Epithelial cell of esophagus (primary cell): ENCODE results near the gene SHISA7.

ENCODE experiments used
- DNase-seq: peaks from one replicate; pipeline ENCODE4 v3.0.0; 2010; ENCODE audit warnings: low read depth
- H3K4me3 ChIP-seq: 2 replicates; pipeline ENCODE4 v1.5.1; 2011; ENCODE audit warnings: mild to moderate bottlenecking, low read length, control low read depth
- CTCF ChIP-seq: IDR thresholded peaks from 2 replicates; pipeline ENCODE4 v1.5.1; 2011; ENCODE audit warnings: low read depth, mild to moderate bottlenecking, low read length, control low read depth, inconsistent platforms; ENCODE audit not compliant: insufficient read depth; ENCODE audit errors: missing control alignments

Gene SHISA7

GRCh38 chr19:55461974-55462626 lies 19.0 kb upstream of the SHISA7 start:
- DNase-seq = peak; percentile 43
- TF ChIP-seq CTCF = no peak
- peak overlapping the region; percentile 88 for H3K4me3 ChIP-seq

- DNase-seq = peak; percentile 100
- peak within 1 kb of the TSS; percentile 88 for H3K4me3 ChIP-seq
- no peak for TF ChIP-seq CTCF
Measured at GRCh38 chr19:55461259-55461973, 18.3 kb upstream of the SHISA7 start, which contains the start of gene ISOC2. Gene ISOC2 (minus strand): TSS chr19:55461642. CDS start chr19:55456486, 5,156 bp downstream.

GRCh38 chr19:55460670-55461258 lies 17.7 kb upstream of the SHISA7 start:
- DNase-seq = peak; percentile 52
- H3K4me3 ChIP-seq = peak overlapping the region; percentile 88

GRCh38 chr19:55459950-55460657 lies 17.0 kb upstream of the SHISA7 start:
- TF ChIP-seq CTCF = no peak
- peak overlapping the region; percentile 88 for H3K4me3 ChIP-seq
- no peak for DNase-seq

More at GRCh38 chr19:55460670-55461258, 17.7 kb upstream of the SHISA7 start:
- TF ChIP-seq CTCF = no peak

- TF ChIP-seq CTCF = no peak
- no peak overlapping the region for H3K4me3 ChIP-seq
- no peak for DNase-seq
Measured at GRCh38 chr19:55459551-55459949, 16.4 kb upstream of the SHISA7 start.

- no peak overlapping the region for H3K4me3 ChIP-seq
- no peak for TF ChIP-seq CTCF
- no peak for DNase-seq
Measured at GRCh38 chr19:55457683-55458457, 14.8 kb upstream of the SHISA7 start.
